IPS-NIHi7 (cell line): ENCODE results near the gene ETFB.

Source experiments
- DNase-seq: peaks from one replicate; pipeline ENCODE4 v3.0.0; 2012; ENCODE audit warnings: mixed read lengths; ENCODE audit errors: extremely low spot score

Gene ETFB

DNA sequence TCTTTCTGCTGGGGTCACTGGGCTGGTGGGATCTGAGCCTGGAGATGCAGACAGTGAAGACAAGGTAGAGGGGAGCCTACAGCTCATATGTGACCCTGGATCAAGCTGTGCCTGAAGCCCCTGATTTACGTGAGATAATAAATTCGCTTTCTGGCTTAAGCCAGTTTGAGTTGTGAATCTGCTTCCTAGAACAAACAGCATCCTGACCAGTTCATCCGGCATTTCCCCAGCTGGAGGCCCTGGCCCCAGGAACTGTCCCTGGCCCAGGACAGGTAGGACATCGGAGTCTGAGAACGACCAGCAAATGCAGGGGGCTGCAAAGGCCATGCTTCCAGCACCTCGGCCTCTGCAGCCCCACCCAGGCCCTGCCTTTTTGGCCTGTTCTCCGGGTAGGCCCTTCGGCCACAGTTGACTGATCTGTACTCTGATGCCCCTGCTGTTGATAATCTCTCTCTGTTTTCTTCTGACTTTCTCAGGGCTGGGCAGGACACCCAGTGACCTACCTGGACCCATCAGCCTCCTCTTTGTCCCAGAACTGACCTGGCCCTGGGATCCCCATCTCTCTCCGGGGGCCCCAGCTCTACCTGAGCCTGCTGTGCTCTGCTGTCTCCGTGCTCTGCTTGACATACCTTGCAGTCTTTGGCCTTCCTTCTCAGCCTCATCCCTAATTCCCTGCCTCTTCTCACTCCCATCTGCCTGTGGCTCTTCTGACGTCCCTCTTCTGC is 14.8 kb downstream of the ETFB start:
- DNase-seq: no peak

DNA sequence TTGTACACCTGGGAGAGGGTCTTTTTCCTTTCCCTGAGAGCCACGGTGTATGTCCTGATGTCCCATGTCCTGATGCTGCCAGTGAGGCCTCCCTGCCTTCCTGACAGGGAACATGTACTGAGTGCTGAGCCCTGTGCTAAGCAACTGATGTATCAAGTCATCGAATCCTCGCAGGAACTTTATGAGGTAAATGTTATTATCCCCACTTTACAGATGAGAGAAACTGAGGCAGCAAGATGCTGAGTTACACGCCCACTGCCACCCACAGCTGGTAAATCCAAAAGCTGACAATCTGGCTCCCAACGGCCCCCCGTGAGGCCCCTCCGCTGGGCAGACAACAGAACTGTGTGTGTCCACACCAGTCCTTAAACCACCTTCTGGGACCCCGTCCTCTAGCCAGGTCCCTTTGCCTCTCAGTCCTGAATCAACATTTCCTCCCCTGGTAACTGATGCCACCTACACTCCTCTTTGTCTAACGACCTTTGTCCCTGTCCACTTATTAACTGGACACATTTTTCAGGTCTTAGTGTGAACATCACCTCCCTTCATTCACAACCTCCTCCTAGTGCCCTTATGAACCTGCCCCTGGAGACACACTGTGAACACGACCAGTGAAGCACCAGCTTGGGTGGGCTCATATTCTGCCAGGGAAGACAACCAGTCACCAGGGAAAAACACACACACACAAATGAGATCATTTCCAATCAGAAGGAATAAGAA is 18.8 kb downstream of the ETFB start:
- no peak for DNase-seq

DNA sequence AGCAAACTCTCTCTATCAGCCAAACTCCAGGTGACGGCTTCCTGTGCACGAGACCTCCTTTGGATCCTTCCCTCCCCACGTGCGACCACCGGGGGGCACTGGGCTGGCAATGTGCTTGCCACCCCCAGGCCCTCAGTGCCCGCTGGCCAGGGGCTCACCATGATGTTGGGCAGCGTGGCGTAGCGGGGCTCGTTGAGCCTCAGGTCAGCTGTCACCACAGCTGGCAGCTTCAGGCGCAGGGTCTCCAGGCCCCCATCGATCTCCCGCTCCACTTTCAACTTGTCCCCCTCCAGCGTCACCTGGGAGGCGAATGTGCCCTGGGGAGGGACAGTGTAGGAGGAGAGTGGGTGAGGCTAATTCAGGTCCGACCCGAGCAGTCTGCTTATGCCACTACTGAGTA is 19.4 kb downstream of the ETFB start:
- no peak for DNase-seq

DNA sequence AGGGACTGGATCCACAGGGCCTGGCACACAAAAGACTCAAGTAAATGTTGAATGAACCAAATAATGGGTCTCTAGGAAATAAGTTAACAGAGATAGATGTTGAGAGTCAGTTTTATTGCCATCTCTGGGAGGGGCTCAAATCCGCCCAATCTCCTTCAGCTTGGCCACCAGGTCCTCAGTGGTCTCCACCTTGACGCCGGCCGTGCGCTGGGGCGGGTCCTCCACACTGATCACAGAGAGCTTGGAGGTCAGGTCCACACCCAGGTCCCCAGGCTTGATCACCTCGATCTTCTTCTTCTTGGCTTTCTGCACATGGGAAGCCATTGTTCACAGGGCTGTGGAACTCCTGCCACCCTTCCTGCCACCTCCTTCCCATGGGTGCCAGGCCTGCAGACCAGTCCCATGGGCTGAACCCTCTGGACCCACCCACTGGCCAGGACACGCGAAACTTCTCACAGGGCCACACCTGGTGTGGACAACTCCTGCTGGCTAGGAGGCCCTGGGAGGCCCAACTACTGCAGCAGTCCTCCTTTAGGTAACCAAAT is 21.0 kb downstream of the ETFB start:
- DNase-seq: no peak

DNA sequence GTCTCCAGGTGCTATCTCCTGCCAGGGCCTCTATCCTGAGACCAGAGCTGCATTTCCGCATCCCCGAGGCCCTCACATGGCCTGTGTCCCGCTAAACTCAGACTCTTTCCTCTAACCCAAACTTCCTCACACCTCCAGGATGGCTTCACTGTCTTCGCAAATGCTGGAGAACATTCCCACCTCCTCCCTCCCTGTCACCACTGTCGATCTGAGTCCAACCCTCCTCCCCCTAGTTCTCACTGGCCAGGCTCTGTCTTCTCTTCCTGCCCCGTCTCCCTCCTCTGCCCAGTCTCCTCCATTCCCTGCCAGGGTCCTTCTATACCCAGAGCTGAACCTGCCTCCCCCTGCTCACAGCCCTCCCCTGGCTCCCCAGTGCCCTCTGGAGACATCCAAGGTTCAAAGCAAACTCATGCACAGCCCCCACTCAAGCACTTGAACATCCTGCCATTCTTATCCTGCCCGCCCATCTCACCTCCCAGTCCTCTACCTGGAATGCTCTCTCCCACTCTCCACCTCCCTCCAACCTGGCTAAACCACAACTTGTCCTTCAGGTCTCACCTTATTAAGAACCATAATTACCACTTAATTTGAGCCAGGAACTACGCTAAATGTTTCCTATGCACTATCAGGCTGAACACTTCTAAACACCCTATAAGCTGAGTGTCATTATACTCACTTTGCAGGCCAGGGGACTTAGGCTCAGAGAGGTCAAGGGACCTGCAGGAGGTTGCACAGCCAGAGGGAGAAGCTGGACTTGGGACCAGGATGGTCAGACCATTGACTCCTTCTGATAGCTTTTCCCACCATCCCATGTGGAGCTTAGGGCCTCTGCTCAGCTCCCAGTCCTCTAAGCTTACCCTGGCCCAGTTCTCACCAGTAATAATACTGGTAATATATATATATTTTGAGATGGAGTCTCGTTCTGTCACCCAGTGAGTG is 23.3 kb downstream of the ETFB start:
- DNase-seq: no peak

DNA sequence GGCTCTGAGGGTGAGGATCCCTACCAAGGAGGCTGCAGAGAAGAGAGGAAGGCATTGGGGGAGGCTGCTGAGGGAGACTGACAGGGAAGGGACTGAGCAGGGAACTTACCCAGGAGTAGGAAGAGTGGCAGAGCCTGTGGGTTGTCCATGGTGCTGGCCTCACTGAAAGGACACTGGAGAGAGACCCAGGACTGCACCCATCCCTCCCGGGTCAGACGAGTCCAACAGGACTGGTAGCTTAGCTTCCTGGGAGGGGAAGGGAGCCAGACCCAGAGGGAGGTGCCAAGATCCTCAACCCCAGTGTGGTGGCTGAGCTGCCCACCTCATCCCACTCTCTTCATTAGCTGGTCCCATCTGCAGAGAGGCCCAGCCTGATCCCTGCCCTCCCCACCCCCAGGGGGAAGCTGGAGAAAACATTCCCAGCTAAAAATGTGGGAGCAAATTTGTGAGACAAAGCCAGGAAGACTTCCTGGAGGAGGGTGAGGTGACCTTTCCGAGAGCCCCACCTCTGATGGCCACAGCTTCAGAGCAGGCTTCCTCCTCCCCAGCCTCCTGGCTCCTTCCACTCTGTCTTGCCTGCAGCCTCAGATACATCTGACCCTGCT is 24.1 kb downstream of the ETFB start, which contains the start of gene VSIG10L:
Gene VSIG10L (minus strand): TSS at position 164 of the 605 bp plus-strand sequence. CDS start 15 bp downstream, at position 149.
- no peak for DNase-seq

DNA sequence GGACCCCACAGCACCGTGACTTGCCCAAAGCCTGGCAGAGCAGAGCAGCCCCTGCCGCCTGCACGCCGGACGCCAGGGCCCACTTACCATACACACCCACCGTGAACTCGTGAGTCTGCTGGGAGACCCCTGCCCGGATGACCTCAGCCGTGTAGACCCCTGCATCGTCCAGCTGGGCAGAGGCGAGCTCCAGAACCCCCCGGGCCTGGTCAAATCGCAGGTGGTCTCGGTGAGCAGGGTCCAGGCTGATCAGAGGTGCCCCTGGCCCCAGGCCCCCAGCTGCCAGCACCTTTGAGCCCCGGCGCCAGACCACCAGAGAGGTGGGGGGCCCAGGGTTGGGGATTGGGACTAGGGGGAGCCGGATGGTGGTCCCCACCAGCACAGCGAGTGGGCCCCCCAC is 25.1 kb downstream of the ETFB start:
- DNase-seq: no peak

DNA sequence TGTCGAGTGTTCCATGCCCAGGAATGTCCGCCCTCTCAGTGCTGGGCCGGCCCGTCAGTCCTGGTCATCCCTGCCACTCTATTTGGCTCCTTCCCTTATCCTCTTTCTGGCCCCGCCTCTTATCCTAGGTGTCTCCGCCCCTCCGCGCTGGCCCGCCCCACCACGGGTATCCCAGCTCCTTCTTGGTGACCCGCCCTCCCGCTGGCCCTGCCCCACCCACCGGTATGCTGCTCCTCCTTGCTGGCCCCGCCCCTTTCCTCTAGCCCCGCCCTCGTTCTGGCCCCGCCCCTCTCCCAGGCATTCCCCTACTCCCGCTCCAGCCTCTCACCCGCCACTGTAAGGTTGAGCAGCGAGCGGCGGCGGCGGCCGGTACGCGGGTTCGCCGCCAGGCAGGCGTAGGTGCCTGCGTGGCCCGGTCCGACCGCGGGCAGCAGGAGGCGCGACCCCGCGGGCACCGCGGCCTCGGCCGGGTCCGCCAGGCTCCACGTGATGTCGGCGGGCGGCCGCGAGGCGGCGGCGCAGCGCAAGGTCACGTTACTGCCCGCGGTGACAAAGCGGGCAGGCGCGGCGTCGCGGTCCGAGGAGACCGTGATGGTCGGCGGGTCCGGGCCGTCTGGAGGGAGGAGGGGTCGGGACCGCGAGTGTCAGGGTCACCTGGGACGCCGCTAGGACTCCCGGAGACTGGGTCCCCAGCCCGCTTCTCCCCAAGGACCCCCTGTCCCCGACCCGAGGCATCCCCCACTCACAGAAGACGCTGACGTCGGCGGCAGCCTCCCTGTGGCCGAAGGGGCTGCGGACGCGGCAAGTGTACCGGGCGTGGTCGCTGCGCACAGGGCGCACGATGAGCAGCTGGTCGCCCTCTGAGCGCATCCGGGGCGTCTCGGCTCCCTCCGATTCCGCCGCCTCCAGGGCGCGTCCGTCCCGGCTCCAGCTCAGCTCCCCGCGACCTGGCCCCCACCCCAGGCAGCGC is 26.2 kb downstream of the ETFB start:
- DNase-seq: peak; percentile 98

DNA sequence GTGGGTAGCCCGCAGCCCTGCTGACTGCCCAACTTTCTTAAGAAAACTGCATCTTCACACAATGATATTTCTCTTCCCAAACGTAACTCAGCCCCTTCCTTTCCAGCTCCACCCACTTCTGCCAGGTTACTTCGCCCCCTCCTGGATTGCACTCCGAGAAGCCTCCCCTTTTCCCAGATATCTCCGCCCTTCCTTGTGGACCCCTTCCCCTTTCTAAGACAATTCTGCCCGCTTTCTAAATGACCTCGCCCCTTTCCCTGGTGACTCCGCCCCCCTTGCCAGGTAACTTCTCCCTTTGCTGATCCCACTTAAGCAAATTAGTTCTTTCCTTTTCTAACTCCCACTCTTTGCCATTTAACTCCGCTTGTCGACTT is 26.9 kb downstream of the ETFB start:
- peak; percentile 78 for DNase-seq

DNA sequence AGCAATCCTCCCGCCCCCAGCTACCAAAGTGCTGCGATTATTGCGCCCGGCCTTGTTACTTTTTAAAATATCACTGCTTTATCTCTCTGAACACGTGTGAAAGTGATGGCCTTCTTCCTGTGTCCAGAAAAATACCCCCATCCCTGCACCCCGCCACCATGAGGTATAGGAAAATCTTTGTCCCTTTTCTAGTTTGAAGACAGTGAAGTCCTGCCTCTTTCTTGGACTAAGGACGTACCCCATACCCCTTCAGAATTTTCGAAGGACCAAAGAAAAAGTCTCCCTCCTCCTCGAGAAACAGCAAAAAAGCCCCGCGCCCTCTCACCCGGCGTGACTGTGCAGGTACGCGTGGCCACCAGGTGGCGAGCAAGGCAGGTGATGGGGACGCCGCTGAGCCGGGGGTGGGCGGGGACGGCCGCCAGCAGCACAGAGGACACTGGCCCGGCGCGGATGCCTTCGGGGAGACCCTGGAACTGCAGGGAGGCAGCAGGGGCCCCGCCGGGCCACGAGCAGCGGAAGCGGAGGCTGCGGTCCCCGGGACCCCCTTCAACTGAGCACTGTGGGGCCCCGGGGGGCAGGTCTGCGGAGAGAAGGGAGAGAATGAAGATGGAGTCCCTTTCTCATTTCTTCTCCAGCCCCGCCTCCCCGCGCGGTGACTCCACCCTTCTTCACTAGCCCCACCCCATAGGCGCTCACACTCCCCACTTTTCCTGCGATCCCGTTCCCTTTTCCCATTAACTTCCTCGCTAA is 27.4 kb downstream of the ETFB start:
- DNase-seq: peak; percentile 91

DNA sequence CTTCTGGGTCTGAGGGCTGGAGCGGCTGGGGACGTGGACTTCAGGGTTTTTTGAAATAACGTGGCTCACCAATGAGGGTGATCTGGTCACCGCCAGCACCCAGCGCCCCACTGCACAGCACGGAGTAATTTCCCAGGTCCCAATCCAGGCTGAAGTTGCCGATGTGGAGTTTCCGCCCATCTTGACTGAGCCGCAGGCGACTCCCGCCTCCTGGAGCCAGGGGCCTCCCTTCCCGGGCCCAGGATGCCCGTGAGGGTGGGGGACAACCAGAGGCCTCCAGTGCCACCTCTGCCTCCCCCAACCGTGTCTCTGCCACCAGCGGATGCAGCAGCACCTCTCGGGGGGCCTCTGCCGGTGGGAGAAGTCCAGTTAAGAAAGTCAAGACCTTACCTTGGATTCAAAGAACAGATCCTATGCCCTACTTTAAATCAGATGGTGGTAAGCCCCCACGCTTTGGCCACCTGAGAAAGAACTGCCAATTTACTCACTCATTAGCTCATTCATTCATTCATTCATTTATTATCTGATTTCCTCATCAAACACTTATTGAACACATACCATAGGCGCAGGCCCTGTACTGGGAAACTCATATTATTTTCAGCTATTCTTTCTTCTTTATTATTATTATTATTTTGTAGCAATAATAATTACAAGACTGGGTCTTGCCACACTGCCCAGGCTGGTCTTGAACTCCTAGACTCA is 28.2 kb downstream of the ETFB start:
- no peak for DNase-seq

DNA sequence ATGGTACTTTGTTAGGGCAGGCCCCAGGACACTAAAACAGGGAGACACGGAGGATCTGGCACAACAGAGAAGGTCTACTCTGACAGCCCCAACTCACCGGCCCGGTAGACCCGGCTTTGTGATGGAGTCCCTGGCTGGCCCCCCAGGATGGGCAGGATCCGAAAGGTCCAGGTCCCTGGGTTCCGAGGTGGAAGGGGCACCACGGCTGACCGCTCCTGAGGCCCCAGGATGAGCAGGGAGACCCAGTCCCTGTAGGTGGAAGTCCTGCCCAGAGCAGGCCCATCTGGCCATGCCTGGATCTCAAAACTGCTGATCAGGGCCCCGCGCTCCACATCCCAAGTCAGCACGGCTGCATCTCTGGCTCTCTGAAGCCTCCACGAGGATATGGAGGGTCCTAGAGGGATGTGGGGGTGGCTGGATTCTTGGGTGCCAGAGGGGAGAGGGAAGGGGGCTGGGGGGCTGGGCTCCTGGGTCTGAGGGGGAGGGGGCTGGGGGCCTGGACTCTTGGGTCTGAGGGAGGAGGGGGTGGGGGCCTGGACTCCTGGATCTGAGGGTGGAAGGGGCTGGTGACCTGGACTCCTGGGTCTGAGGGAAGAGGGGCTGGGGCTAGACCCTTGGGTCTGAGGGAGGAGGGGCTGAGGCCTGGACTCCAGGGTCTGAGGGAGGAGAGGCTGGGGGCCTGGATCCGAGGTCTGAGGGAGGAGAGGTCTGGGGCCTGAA is 28.9 kb downstream of the ETFB start:
- no peak for DNase-seq

DNA sequence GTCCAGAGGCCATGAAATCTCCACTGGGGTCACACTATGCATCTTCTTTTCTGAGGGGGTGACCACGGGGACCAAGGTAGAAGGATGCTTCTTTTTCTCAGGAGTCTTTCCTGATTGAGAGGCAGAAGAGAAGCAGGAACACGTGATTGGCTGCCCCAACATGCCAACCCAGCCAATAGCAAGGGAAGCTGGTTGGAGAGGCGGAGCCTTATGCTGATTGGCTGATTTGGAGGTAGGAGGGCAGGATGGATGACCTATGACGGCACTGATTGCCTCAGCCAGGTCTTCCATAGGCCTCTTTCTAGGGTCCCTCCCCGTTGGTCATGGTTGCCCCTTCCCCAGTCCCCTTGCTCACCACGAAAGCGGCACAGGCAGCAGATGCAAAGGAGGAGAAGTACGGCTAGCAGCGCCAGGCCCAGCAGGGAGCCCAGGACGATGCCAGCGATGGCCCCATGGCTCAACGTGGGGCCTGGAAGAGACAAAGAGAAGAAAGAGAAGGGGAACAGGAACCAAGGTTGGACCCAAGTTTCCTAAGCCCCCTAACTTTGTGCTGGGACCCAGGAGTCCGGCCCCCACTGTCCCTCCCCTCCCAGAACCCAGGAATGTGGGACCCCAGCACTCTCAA is 32.2 kb downstream of the ETFB start:
- DNase-seq: peak; percentile 56

DNA sequence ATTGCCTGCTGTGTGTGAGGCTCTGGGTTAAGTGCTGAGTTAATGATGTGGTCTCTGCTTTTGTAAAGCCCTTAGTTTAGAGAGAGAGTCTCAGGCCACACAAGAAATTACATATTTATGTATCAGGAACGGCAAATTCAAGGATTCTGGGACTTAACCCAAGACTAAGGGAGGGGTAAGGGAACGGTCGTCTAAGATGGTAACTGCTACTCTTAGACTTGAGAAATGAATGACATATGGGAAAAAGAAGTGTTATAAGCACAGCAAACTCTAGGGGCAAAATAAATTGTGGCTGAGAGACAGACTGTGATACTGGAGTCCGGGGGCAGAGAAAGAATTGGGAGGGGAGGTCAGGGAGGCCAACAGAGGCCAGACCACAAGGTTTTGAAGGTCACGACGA is 34.5 kb downstream of the ETFB start:
- DNase-seq: no peak

DNA sequence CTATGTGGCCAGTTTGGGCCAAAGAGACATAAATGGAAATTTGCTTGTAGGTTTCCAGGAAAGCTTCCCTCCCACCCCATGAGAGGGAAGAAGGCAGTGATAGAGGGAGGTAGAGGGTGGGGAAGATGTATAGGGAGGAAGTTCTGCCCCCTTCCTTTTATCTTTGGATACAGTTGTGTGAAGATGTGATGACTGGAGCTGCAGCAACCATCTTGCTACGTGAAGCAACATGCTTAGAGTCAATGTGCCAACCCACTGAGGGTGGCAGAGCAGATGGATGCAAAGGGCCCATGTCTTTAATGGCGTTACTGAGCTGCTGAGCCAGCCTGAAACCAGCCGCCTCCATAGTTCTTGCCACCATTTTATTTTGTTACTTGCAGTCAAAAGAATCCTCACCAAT is 35.0 kb downstream of the ETFB start:
- no peak for DNase-seq

DNA sequence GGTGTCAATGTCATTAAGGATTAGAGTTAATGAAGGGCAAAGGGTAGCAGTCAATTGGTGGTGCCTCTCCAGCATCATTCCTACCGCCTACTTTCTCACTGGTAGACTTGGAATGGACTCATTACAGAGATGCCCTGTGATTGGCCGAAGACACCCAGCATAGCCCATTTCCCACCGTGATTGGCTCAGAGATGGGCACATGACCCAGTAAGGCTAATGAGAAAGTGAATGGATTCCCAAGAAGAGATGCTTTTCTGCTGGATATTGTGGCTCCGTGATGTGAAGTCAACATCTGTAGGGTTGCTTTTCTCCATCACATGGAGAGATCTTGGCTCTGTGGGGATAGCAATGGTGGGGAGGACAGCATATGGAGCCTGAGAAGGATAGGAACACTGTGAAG is 35.8 kb downstream of the ETFB start:
- no peak for DNase-seq

DNA sequence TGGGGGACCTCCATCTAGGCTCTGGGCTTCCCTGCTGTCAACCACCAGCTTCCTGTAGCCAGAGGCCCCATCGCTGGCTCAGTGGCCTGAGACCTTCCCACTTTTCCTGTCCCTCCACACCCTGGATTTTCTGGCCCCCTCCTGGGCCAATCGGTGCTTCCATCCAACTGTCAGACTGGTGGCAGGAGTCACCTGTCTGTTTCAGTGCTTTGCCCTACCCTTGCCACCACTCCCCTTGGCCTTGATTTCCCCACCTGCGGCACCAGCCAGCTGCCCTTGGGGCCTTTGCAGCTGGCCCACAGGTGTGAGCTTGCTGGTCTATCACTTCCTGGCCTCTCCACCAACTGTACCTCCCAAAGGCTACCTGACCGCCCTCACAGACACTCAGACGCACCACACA is 36.8 kb downstream of the ETFB start:
- DNase-seq: no peak
